GM23248 (cell line): ENCODE results near the gene OSER1. TPM values are rescaled to one million over a fixed set of nuclear protein-coding genes. Genes with fewer than 3 reads are reported as not detected.

Experiments
- DNase-seq: peaks from one replicate; pipeline ENCODE4 v3.0.0-alpha.2; 2015
- H2AFZ ChIP-seq: fragments of 200-600 bp; sonication (generic); 2 replicates; pipeline ENCODE4 v1.6.1; 2016; ENCODE audit warnings: antibody characterized with exemption
- H3F3A ChIP-seq: fragments of 200-600 bp; sonication (generic); 2 replicates; pipeline ENCODE4 v1.6.1; 2016; ENCODE audit warnings: mild to moderate bottlenecking, antibody characterized with exemption, mixed run types; ENCODE audit not compliant: insufficient read depth
- H3K27ac ChIP-seq: fragments of 200-600 bp; sonication (generic); 2 replicates; pipeline ENCODE4 v1.5.1; 2016; ENCODE audit warnings: mild to moderate bottlenecking
- H3K27me3 ChIP-seq: fragments of 200-600 bp; sonication (generic); replicated peaks from 2 replicates; pipeline ENCODE4 v1.6.1; 2016; ENCODE audit warnings: mild to moderate bottlenecking; ENCODE audit not compliant: insufficient read depth
- H3K36me3 ChIP-seq: fragments of 200-600 bp; sonication (generic); 2 replicates; pipeline ENCODE4 v1.6.1; 2016; ENCODE audit warnings: low read depth, mild to moderate bottlenecking
- H3K4me1 ChIP-seq: fragments of 200-600 bp; sonication (generic); 2 replicates; pipeline ENCODE4 v1.6.1; 2016; ENCODE audit warnings: mild to moderate bottlenecking; ENCODE audit not compliant: insufficient read depth
- H3K4me2 ChIP-seq: fragments of 200-600 bp; sonication (generic); one replicate; pipeline ENCODE4 v1.6.1; 2016; ENCODE audit warnings: mild to moderate bottlenecking; ENCODE audit not compliant: unreplicated experiment
- H3K4me3 ChIP-seq: fragments of 200-600 bp; sonication (generic); 2 replicates; pipeline ENCODE4 v1.5.1; 2016; ENCODE audit warnings: mild to moderate bottlenecking
- H3K79me2 ChIP-seq: fragments of 200-600 bp; sonication (generic); 2 replicates; pipeline ENCODE4 v1.6.1; 2016; ENCODE audit warnings: mild to moderate bottlenecking; ENCODE audit not compliant: insufficient read depth
- H3K9ac ChIP-seq: fragments of 200-600 bp; sonication (generic); 2 replicates; pipeline ENCODE4 v1.6.1; 2016; ENCODE audit warnings: mild to moderate bottlenecking
- H3K9me2 ChIP-seq: fragments of 200-600 bp; sonication (generic); 2 replicates; pipeline ENCODE4 v1.6.1; 2016; ENCODE audit warnings: mixed run types, mild to moderate bottlenecking, moderate library complexity; ENCODE audit not compliant: insufficient read depth
- H3K9me3 ChIP-seq: fragments of 200-600 bp; sonication (generic); one replicate; pipeline ENCODE4 v1.6.1; 2017; ENCODE audit warnings: low read depth
- H4K20me1 ChIP-seq: fragments of 200-600 bp; sonication (generic); 2 replicates; pipeline ENCODE4 v1.6.0; 2016; ENCODE audit not compliant: insufficient read depth
- EZH2 ChIP-seq: fragments of 200-600 bp; sonication (generic); IDR thresholded peaks from 2 replicates; pipeline ENCODE4 v1.6.1; 2018; ENCODE audit warnings: antibody characterized with exemption, mild to moderate bottlenecking; ENCODE audit not compliant: insufficient read depth, poor library complexity, severe bottlenecking
- EZH2phosphoT487 ChIP-seq: fragments of 200-600 bp; sonication (generic); IDR thresholded peaks from 2 replicates; pipeline ENCODE4 v1.6.1; 2018; ENCODE audit warnings: antibody characterized with exemption, moderate library complexity, mild to moderate bottlenecking, low read depth; ENCODE audit not compliant: insufficient read depth
- WGBS, 2 experiments: methylation state at CpG; one replicate each; pipeline ENCODE4 v1.1.6; 2015 to 2017; ENCODE audit warnings: low lambda C conversion rate in 2 of 2, low coverage in 1 of 2; ENCODE audit errors: missing lambda C conversion rate in 2 of 2; 5-methylcytosine and 5-hydroxymethylcytosine counted together
- in situ Hi-C: fragments of 300-500 bp; cut with MboI; formaldehyde crosslinking; loops from 2 replicates; pipeline ENCODE4 v1.15.0; 2020
- polyA plus RNA-seq: library from polyadenylated mRNA; unstranded; fragments of >200 nt; fragmentation: Nextera tagmentation; extraction: Ambion mirVana; gene quantifications from 2 replicates; pipeline ENCODE4 v1.2.1, GENCODE V29; 2016
- total RNA-seq: library from RNA; depleted of rRNA; stranded (reverse); fragments of >200 nt; shearing (Covaris generic); gene quantifications from 2 replicates; pipeline ENCODE4 v1.2.3, GENCODE V29; 2014

OSER1 gene
- total and polyA plus RNA-seq, 2 experiments from 2014 or later: 36.2 to 43.8 TPM

DNA sequence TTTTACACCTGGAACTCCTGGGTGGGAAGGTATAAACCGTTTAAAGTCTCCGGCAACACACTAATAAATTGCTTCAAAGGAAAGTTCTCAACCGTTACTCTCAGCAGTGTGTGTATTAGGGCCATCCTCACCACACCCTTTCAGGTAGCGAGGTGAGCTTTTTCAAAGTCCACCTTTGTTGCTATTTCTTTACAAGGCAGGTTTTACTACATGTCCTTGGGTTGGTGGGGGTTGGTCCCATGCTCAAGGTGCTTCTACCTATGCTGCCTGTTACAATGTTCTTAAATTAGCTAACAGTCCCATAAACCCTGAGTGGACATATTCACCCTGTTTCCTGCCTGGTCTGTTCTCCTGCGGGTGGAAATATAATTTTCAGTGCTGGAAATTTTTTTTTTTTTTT, 13.2 kb upstream of the OSER1 start:
- WGBS, 2 experiments: 56 to 58% methylated on average over 5 of the region's 5 CpGs
- Histone ChIP-seq H3K4me3 (no peak overlapping the region), H3K4me1 (no peaks in the 10 kb centered on the region), H4K20me1 (no peaks in the 10 kb centered on the region), H3K4me2 (no peak overlapping the region), H3K36me3 (no peaks in the 10 kb centered on the region), H3K79me2 (no peaks in the 10 kb centered on the region), H3K9me2 (no peaks in the 10 kb centered on the region), H3F3A (no peaks in the 10 kb centered on the region), H3K27ac (no peak overlapping the region), H3K27me3 (no peaks in the 10 kb centered on the region), H2AFZ (no peak overlapping the region), H3K9ac (no peak overlapping the region), H3K9me3 (no peaks in the 10 kb centered on the region)
- no peak for TF ChIP-seq EZH2phosphoT487
- TF ChIP-seq EZH2: no peak
- DNase-seq: no peak
- in situ Hi-C loops: loop anchor here (25.0 kb wide), 1 partner anchor 389 kb away; no protein-coding TSS in a partner anchor

DNA sequence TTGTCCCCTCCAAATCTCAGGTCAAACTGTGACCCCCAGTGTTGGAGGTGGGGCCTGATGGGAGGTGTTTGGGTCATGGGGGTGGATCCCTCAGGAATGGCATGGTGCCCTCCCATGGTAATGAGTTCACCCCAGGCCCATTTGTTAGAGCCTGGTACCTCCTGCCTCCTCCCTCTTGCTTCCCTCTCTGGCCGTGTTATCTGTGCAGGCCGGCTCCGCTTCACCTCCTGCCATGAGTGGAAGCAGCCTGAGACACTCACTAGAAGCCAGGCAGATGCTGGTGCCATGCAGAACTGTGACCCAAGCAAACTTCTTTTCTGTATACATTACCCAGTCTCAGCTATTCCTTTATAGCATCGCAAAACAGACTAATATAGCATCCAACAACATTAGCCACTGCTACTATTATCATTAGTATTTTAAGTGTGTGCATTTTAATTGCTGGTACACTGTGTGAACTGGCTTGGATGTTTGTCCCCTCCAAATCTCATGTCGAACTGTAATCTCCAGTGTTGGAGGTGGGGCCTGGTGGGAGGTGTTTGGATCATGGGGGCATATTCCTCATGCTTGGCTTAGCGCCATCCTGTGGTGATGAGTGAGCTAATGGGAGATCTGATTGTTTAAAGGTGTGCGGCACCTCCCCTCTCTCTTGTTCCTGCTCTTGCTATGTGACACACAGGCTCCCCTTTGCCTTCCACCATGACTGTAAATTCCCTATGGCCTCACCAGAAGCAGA, 12.2 kb upstream of the OSER1 start:
- Histone ChIP-seq H4K20me1 (no peaks in the 10 kb centered on the region), H3K27me3 (no peaks in the 10 kb centered on the region), H3F3A (no peaks in the 10 kb centered on the region), H3K9ac (no peak overlapping the region), H3K4me1 (no peaks in the 10 kb centered on the region), H3K9me3 (no peaks in the 10 kb centered on the region), H3K36me3 (no peaks in the 10 kb centered on the region), H3K4me3 (no peak overlapping the region), H3K79me2 (no peaks in the 10 kb centered on the region), H3K4me2 (no peak overlapping the region), H2AFZ (no peak overlapping the region), H3K9me2 (no peaks in the 10 kb centered on the region), H3K27ac (no peak overlapping the region)
- in situ Hi-C loops: loop anchor here (25.0 kb wide), 1 partner anchor 390 kb away; no protein-coding TSS in a partner anchor
- 61 to 62% methylated on average over 7 of the region's 7 CpGs for WGBS, 2 experiments
- TF ChIP-seq EZH2 (no peak), EZH2phosphoT487 (no peak)
- DNase-seq: no peak

DNA sequence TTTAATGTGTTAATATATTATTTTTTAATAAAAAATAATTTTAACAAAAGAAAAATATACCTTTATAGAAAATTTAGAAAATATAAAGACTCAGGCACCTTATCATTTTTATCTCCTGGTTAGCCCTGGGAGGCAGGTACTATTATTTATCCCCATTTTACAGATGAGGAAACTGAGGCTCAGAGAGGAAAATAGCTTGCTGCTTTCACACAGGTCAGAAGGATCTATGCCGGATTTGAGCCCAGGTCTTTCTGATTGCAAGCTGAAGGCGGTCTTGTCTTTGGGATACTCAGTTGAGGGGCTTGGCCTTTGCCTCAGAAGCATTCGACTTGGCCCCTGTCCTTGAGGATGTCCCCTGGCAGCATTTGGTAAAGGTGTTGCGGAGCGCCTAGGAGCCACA, 11.5 kb upstream of the OSER1 start:
- no peaks in the 10 kb centered on the region for H3F3A ChIP-seq
- no peak overlapping the region for H3K4me3 ChIP-seq
- no peaks in the 10 kb centered on the region for H3K79me2 ChIP-seq
- H3K9me3 ChIP-seq: no peaks in the 10 kb centered on the region
- H2AFZ ChIP-seq: no peak overlapping the region
- H4K20me1 ChIP-seq: no peaks in the 10 kb centered on the region
- WGBS, 2 experiments: 73 to 79% methylated on average over 5 of the region's 5 CpGs
- no peak overlapping the region for H3K27ac ChIP-seq
- H3K36me3 ChIP-seq: no peaks in the 10 kb centered on the region
- no peaks in the 10 kb centered on the region for H3K4me1 ChIP-seq
- H3K27me3 ChIP-seq: no peaks in the 10 kb centered on the region
- in situ Hi-C loops: loop anchor here (25.0 kb wide), 1 partner anchor 390 kb away; no protein-coding TSS in a partner anchor
- no peak for TF ChIP-seq EZH2
- no peak overlapping the region for H3K4me2 ChIP-seq
- H3K9me2 ChIP-seq: no peaks in the 10 kb centered on the region
- no peak overlapping the region for H3K9ac ChIP-seq
- no peak for DNase-seq

DNA sequence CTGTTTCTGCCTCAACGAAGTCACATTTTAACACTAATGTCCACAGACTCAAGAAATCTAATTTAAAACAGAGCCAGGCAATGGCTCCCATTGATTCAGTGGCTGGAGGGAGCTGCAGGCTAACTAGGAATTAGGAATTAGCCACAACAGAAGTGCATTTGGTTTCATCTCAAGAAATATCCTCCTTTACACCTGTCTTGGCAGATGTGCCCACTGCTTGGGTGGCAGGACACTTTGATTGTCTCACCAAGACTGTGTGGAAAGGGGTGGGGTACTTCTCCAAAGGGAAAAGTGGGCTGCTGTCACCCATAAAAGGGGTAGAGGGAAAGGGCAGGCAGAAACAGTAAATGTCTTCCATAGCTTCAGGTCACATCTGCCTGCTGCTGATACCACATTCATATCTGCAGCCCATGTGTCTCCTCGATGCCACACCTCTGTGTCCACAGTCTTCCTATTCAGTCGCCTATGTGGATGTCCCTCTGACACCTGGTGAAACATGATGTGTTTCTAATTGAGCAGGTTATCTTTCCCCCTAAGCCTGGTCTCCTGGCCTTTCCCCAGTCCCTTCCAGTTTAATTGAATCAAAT, 10.9 kb upstream of the OSER1 start:
- Histone ChIP-seq H3K9me2 (no peaks in the 10 kb centered on the region), H3K4me3 (no peak overlapping the region), H3K4me2 (no peak overlapping the region), H3K27me3 (no peaks in the 10 kb centered on the region), H3K79me2 (no peaks in the 10 kb centered on the region), H3K27ac (no peak overlapping the region), H3K9ac (no peak overlapping the region), H4K20me1 (no peaks in the 10 kb centered on the region), H3K36me3 (no peaks in the 10 kb centered on the region), H3F3A (no peaks in the 10 kb centered on the region), H3K9me3 (no peaks in the 10 kb centered on the region), H3K4me1 (no peaks in the 10 kb centered on the region), H2AFZ (no peak overlapping the region)
- TF ChIP-seq EZH2phosphoT487 (no peak), EZH2 (no peak)
- 63 to 75% methylated on average over 3 of the region's 3 CpGs for WGBS, 2 experiments
- no peak for DNase-seq
- in situ Hi-C loops: loop anchor here (25.0 kb wide), 1 partner anchor 391 kb away; no protein-coding TSS in a partner anchor
